Measurements from ENCODE around the gene SLCO1C1.
A peak's percentile ranks its signal among the peaks of the same experiment; 100 is the strongest.
"Not testable (repeated sequence)": the region's sequence is repeated elsewhere in the genome, so short reads cannot be mapped to it uniquely, and the experiment has no call there.

The SLCO1C1 gene

GRCh38 chr12:20695232-20695631, at the start of gene SLCO1C1:
TSS of gene SLCO1C1 (plus strand) at chr12:20695332. CDS start at chr12:20699577, 4,245 bp downstream.
- DNase-seq, result no peak

GRCh38 chr12:20646239-20646827, 48.8 kb upstream of the SLCO1C1 start:
- peak; percentile 1 for DNase-seq

GRCh38 chr12:20653871-20654270, 41.3 kb upstream of the SLCO1C1 start:
- DNase-seq, result no peak

- DNase-seq, result no peak
These were observed 38.5 kb upstream of the SLCO1C1 start for GRCh38 chr12:20656600-20656999.

- DNase-seq, result no peak
These were observed 37.6 kb upstream of the SLCO1C1 start for GRCh38 chr12:20657496-20657895.

- no peak for DNase-seq
These were observed 13.8 kb upstream of the SLCO1C1 start for GRCh38 chr12:20681334-20681733.

- DNase-seq, result no peak
These were observed 1.2 kb downstream of the SLCO1C1 start for GRCh38 chr12:20696181-20696905.

GRCh38 chr12:20701106-20701505, 6.0 kb downstream of the SLCO1C1 start:
- DNase-seq, result no peak

- no peak for DNase-seq
These were observed 9.7 kb downstream of the SLCO1C1 start for GRCh38 chr12:20704860-20705259.

GRCh38 chr12:20711846-20712245, 16.7 kb downstream of the SLCO1C1 start:
- no peak for DNase-seq

- DNase-seq, result no peak
These were observed 20.9 kb downstream of the SLCO1C1 start for GRCh38 chr12:20716037-20716436.

GRCh38 chr12:20716985-20717384, 21.9 kb downstream of the SLCO1C1 start:
- no peak for DNase-seq

- DNase-seq, result no peak
These were observed 23.2 kb downstream of the SLCO1C1 start for GRCh38 chr12:20718294-20718693.

GRCh38 chr12:20722142-20722541, 27.0 kb downstream of the SLCO1C1 start:
- no peak for DNase-seq

- DNase-seq, result no peak
These were observed 36.1 kb downstream of the SLCO1C1 start for GRCh38 chr12:20731274-20731673.

GRCh38 chr12:20740972-20741371, 45.8 kb downstream of the SLCO1C1 start:
- no peak for DNase-seq

- no peak for DNase-seq
These were observed 53.1 kb downstream of the SLCO1C1 start for GRCh38 chr12:20748198-20748597.

- no peak for DNase-seq
These were observed 55.9 kb downstream of the SLCO1C1 start for GRCh38 chr12:20751046-20751445.

- DNase-seq, result no peak
These were observed 82.3 kb downstream of the SLCO1C1 start for GRCh38 chr12:20777420-20777819.

GRCh38 chr12:20778969-20779368, 83.8 kb downstream of the SLCO1C1 start:
- no peak for DNase-seq

- not testable (repeated sequence) for DNase-seq
These were observed 84.8 kb downstream of the SLCO1C1 start for GRCh38 chr12:20779971-20780370.

- not testable (repeated sequence) for DNase-seq
These were observed 88.7 kb downstream of the SLCO1C1 start for GRCh38 chr12:20783796-20784357.

GRCh38 chr12:20792971-20793370, 97.8 kb downstream of the SLCO1C1 start:
- DNase-seq, result no peak

- DNase-seq, result no peak
These were observed 103.4 kb downstream of the SLCO1C1 start for GRCh38 chr12:20798554-20798953.

Data from inflammatory macrophage treated with lipopolysaccharide for 4 hours (primary cell).